Measurements from ENCODE around the gene CBX6.
"Not testable (repeated sequence)": the region's sequence is repeated elsewhere in the genome, so short reads cannot be mapped to it uniquely, and the experiment has no call there.

DNA sequence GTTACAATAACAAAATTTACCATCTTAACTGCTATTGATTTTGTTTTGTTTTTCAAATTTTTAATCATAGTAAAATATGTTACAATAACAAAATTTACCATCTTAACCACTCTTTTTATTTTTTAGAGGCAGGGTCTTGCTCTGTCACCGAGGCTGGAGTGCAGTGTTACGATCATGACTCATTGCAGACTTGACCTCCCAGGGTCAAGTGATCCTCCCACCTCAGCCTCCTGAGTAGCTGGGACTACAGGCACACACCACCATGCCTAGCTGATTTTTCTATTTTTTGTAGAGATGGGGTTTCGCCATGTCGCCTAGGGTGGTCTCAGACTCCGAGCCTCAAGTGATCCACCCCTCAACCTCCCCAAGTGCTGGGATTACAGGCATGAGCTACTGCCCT is 18.1 kb downstream of the CBX6 start:
- not testable (repeated sequence) for TF ChIP-seq EZH2 (IDR thresholded peaks at IDR 0.05; ENCODE audit: borderline replicate concordance, control insufficient read depth, low read depth, low read length); CTCF (IDR thresholded peaks at IDR 0.05 in 2 of 3, conservative IDR thresholded peaks at IDR 0.05 in 1 of 3; ENCODE audit: control insufficient read depth in 2 of 3, extremely low read depth in 1 of 3, insufficient read depth in 1 of 3, low read depth in 3 of 3, low read length in 3 of 3); HDAC2 (IDR thresholded peaks at IDR 0.05); EP300 (IDR thresholded peaks at IDR 0.05; ENCODE audit: borderline replicate concordance in 1 of 2, control insufficient read depth in 1 of 2, low read depth in 2 of 2, low read length in 2 of 2); KAT2A (conservative IDR thresholded peaks at IDR 0.05; ENCODE audit: control insufficient read depth, low read depth, low read length); POLR2A (IDR thresholded peaks at IDR 0.05; ENCODE audit: low read depth, low read length); ZNF274 (IDR thresholded peaks at IDR 0.05; ENCODE audit: insufficient read depth, insufficient read length); NFIC (IDR thresholded peaks at IDR 0.05; ENCODE audit: low read depth, low read length)
- TF ChIP-seq, protein P1, sequence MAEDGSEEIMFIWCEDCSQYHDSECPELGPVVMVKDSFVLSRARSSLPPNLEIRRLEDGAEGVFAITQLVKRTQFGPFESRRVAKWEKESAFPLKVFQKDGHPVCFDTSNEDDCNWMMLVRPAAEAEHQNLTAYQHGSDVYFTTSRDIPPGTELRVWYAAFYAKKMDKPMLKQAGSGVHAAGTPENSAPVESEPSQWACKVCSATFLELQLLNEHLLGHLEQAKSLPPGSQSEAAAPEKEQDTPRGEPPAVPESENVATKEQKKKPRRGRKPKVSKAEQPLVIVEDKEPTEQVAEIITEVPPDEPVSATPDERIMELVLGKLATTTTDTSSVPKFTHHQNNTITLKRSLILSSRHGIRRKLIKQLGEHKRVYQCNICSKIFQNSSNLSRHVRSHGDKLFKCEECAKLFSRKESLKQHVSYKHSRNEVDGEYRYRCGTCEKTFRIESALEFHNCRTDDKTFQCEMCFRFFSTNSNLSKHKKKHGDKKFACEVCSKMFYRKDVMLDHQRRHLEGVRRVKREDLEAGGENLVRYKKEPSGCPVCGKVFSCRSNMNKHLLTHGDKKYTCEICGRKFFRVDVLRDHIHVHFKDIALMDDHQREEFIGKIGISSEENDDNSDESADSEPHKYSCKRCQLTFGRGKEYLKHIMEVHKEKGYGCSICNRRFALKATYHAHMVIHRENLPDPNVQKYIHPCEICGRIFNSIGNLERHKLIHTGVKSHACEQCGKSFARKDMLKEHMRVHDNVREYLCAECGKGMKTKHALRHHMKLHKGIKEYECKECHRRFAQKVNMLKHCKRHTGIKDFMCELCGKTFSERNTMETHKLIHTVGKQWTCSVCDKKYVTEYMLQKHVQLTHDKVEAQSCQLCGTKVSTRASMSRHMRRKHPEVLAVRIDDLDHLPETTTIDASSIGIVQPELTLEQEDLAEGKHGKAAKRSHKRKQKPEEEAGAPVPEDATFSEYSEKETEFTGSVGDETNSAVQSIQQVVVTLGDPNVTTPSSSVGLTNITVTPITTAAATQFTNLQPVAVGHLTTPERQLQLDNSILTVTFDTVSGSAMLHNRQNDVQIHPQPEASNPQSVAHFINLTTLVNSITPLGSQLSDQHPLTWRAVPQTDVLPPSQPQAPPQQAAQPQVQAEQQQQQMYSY (CRISPR knock-in tag; IDR thresholded peaks at IDR 0.05): not testable (repeated sequence)
